HG03159 (cell line): ENCODE data around the gene PTCD1.
"Not testable (repeated sequence)": the region's sequence is repeated elsewhere in the genome, so short reads cannot be mapped to it uniquely, and the experiment has no call there.

Source experiments
- ATAC-seq: cut with Tn5 transposase; IDR thresholded peaks from one replicate; pipeline ENCODE4 v1.9.1; 2021; ENCODE audit warnings: mild to moderate bottlenecking, moderate library complexity; ENCODE audit not compliant: unreplicated experiment

The PTCD1 gene

DNA sequence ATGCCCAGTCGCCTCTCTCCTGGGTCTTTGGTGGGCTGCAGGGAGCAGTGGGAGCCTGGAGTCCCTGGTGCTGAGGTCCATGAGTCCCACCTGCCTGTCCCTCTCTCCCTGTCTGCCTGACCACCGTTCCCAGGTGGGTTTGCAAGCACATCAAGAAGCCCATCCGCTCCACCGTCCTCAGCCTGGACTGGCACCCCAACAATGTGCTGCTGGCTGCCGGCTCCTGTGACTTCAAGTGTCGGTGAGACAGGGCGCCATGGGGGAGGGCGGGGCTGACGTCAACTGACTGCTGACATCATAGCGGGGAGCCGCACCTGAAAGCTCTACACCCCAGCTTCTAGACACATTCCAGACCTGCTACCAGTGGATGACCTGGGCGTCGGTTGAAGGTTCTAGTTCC lies 48.8 kb downstream of the PTCD1 start:
- no peak for ATAC-seq

DNA sequence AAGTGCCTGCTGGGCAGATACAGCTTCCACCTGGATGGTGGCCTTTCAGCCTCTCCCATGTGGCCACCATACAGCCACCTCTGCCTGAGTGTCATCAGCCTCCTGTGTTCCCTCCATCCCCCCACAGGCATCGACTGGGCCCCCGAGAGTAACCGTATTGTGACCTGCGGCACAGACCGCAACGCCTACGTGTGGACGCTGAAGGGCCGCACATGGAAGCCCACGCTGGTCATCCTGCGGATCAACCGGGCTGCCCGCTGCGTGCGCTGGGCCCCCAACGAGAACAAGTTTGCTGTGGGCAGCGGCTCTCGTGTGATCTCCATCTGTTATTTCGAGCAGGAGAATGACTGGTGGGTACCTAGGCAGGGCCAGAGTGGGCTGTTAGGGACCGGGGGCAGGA lies 50.7 kb downstream of the PTCD1 start:
- no peak for ATAC-seq

DNA sequence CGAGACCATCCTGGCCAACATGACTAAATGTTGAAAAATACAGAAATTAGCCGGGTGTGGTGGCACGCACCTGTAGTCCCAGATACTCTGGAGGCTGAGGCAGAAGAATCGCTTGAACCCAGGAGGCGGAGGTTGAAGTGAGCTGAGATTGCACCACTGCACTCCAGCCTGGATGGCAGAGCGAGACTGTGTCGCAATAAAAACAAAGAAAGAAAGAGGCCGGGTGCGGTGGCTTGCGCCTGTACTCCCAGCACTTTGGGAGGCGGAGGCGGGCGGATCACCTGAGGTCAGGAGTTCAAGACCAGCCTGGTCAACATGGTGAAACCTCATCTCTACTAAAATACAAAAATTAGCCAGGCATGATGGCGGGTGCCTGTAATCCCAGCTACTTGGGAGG lies 51.4 kb downstream of the PTCD1 start:
- not testable (repeated sequence) for ATAC-seq

DNA sequence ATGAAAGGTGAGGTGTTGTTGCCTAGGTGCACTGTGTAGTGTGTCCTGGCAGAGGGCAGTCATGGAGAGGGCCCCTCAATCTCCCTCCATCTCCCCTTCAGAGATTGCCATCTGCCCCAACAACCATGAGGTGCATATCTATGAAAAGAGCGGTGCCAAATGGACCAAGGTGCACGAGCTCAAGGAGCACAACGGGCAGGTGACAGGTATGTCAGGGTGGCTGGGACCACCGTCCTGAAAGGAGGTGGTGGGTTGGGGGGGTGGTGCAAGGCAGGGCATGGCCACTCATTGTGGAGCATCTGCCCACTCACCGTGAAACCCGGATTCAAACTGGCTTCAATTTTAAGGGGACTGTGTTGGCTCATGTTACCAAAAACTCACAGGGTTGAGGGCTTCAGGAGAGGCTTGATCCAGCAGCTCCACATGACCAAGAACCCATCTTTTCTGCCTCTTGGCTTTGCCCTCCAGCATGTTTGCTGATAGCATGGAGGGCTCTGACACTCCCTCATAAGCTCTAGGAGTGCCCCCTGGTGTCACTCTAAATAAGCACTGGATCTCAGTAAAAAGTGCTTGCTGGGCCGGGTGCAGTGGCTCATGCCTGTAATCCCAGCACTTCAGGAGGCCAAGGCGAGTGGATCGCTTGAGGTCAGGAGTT lies 51.9 kb downstream of the PTCD1 start:
- ATAC-seq = no peak

DNA sequence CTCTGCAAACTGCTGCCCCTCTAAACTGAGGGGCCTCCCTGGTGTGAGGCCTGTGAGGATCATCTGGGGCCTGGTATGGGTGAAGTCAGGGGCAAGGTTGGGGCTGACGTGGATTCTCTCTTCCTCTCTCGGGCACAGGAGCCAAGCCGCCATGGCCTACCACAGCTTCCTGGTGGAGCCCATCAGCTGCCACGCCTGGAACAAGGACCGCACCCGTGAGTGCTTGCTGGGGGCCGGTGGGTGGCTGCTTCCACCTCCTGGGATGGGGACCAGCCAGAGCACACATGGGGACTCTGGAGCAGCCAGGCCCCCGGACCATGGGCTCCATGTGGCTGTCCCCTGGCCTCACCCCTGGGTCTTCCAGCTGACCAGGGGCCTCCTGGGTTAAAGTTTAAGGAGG lies 53.0 kb downstream of the PTCD1 start:
- no peak for ATAC-seq

DNA sequence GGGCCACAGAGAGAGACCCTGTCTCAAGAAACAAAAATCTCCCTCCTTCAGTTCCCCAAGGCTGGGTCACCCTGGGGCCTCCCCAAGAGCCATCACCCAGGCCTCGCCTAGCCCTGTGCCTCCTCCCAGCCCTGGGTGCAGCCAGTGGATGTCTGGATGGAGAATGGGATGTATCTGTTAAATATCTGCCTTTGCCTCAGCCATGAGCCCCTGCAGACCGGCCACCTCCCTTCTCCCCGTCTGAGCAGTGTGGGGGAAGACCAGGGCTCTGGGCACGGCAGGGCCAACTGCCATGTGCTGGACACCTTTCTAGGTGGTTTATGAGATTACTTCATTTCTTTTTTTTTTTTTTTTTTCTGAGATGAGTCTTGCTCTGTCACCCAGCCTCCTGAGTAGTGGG lies 54.1 kb downstream of the PTCD1 start:
- ATAC-seq = no peak

DNA sequence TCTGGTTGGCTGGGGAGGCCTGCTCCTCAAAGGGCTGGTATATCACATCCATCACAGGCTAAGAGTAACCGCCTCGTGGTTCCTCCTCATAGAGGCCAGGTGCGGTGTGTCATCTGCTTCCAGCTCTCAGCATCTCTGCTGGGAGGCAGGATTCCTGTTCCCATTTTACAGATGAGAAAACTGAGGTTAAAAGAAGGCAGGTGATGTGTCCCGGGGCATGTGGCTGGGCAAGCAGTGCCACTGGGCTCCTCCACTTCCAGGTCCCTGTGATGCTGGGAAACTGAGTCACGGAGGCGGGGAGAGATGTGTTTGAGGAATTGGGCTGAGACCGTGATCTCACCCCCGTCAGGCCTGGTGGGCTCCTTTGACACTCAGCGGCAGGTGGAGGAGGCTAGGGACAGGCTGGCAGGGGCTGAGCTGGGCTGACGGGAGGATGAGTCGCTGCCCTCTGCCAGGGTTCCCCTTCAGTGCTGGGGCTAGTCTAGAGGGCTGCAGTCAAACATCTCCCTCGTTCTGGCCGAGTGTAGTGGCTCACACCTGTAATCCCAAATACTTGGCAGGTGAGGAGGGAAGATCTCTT lies 54.7 kb downstream of the PTCD1 start:
- ATAC-seq = no peak

DNA sequence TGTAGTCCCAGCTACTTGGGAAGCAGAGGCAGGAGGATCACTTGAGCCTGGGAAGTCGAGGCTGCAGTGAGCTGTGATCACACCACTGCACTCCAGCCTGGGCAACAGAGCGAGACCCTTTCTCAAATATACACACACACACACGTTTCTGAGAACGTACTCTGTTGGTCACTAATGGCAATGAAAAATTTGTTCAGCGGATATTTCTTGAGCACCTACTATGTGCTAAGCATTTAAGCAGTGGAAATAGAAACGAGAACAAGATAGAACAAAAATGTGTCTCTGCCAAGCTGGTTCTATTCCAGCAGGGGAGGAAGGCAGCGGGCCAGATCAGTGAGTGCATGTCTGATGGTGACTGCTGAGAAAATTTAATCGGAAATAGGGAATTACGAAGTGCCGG lies 55.4 kb downstream of the PTCD1 start:
- ATAC-seq = no peak

DNA sequence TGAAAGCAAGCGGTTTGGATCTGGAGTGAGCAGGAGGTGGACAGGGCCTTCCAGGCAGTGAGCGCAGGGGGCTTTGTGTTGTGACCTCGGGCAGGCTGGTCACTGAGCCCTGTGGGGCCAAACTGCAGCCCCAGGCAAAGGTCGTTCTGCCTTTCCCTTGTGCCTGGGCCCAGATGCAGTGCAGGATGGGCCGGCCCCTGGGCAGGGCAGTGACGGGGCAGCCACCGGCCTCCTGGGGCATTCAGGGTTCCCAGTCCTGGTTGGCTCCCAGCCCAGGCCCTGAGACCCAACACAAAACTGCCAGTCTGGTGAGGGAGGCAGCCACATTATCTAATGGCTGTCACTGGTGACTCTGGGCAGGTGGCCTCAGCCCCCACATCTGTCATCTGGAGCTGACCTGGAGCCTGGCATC lies 56.9 kb downstream of the PTCD1 start:
- ATAC-seq = no peak

DNA sequence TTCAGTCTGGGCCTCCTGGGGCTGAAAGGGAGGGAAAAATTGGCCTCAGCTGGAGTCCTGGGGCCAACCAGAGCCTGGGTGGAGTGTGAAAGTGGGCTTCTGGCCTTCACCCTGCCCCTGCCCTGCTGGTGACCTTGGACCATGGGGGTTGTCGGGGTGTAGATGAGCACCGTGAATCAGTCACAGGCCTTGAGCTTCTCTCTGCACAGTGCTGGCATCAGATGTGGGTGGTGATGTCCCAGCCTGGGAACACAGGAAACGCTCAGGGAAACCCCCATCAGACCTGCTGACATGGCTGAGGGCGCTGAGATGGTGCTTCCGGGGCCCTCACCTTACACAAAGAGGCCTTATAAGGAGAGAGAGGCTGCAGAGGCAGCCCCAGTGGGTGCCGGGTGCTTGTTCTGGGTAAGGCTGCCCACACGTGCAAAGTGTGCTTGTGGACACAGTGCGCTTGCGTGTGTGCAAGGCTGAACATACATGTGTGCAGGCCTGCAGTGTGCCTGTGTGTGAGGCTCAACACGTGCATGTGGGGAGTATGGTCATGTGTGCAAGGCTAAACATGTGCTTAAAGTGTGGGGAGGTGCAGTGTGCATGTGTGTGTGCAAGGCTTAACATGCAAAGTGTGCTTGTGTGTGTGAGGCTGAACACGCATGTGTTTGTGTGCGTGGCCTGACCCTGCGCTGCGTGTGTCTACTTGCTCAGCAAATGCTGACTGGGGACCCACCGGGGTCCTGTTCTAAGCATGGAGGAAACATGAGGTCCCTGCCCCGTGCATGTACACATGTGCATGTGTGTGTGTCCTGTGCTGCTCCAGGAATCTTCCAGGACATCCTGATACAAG lies 57.6 kb downstream of the PTCD1 start:
- ATAC-seq = peak; percentile 73

DNA sequence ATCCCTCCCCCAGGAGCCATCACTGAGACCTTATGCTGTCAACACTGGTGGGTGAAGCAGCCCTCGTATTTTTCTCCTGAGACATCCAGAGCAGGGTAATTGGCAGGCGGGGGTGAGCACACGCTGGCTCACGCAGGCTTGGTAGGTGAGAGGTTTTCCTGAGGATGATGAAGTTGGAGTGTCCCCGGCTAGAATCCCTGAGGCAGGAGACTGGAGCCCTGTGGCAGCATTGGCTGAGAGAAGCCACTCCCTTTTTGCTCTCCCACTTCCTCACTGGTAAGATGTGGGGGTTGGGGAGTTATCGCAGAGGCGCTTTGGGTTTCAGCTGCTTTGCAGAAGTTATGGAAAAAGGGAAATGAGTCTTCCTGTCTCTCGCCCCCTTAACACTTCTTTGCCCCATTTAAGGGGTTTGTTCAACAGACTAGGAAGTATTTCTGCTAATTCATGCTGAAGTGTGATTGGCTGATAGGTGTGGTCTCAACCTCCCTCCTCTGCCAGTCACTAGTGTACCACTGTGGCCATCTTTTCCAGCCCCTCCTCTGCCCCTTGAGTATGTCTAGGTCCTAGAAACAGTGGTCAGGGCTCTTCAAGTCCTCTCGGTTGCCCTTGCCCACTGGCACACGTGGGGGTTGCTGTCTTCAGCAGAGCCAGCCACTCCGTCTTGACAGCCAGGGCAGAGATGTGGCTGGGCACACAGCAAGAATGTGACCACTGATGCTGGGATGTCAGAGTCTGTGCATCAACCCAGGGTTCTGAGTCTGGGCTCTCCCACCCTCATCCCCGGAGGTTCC lies 58.4 kb downstream of the PTCD1 start:
- peak; percentile 32 for ATAC-seq

DNA sequence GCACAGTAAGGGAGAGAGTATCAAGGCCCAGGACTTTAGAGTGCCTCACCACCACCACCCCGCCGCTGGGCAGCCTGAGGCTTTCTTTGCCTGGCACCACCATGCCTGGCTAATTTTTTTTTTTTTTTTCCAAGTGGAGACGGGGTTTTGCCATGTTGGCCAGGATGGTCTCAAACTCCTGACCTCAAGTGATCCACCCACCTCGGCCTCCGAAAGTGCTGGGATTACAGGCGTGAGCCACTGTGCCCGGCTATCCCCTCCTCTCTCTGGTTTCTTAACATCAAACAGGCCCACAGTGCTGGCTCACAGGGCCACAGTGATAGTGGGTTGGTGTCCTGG lies 58.9 kb downstream of the PTCD1 start:
- not testable (repeated sequence) for ATAC-seq

DNA sequence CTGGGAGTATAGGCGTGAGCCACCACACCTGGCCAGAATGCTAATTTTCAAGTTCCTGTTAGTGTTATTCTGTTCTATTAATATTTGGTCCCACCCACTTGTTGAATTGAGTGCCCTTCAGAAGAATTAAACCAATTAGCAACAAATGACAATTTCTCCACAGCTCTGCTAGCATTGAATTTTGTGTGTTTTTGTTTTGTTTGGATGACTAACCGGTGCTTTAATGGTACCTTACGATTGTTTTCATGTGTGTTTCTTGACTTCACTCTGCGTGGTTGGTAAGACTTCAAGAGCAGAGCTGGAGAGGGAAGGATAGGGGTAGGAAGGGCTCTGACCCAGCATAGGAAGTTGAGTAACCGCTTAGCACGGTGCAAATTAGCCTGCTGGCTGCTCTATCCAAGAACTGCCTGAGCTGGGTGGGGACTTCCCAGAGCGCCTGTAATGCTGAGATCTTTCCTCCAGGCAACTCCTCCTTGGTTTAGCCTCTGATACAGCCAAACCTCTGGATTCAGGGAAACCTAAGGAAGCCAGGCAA lies 59.5 kb downstream of the PTCD1 start:
- ATAC-seq = no peak

DNA sequence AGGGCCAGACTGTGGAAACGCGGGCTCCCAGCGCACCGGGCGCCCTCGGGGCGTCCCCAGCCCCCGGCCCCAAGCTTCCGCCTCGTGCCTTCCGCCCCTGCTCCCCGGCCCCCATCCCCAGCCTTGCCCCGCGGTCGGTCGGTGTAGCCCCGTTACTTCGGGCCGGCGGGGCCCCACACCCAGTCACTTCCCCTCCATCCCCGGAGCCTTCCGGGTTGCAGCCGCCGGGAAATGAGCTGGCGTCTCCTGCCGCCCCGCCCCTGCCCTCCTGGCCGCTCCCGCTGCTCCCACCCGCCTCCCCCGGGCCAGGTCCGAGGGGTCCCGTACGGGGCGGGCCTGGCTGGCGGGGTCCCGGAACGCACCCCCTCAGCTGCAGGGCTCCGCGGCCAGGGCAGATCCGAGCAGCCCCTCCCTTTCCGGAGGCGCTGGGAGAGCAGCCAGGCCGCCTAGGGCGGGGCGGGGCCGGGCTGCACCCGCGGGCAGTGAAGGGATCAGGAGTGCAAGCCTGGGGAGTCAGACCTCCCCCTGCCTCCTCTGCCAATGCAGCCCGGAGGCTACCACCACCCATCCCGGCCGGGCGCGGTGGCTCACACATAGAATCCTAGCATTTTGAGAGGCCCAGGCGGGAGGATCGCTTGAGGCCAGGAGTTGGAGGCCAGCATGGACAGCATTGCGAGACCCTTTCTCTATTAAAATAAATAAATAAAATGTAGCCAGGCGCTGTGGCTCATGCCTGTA lies 63.4 kb downstream of the PTCD1 start:
- peak; percentile 44 for ATAC-seq

DNA sequence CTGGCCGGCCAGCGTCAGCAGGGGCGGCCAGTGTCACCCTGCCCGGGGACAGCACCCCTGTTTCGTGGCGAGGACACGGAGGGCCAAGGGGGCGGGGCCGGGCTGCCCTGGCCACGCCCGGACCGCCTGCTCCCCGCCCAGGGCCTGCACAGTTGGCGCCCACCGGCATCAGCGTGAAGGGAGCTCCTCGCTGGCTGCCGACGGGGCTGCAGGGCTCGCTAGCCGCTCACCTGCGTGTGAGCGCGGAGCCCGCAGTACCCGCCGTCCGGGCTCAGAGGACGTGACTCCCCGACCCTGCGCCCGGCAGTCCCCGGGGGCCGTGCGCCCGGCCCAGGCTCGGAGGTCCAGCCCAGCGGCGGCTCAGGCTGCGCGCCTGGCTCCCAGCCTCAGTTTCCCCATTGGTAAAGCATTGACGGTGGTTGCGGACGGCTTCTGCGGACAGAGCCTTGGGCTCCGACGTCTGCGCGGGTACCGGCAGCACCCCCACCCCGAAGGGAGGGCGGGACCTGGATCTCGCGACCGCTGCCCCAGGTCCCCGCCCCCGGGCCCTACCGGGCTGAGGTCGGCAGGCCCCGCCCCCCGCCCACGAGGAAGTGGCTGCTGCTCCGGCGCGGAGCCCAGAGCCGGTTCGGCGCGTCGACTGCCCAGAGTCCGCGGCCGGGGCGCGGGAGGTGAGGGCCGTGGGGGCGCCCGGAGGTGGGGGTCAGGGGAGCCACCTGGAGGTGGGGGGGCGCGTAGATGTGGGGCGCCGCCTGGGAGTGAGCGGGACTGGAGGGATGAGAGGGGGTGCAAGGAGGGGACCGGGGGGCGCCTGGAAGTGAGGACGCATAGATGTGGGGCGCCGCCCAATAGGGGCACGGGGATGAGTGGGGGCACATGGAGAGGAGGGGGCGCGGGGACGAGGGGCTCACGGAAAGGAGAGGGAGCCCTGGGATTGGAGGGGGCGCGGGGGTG lies 64.2 kb downstream of the PTCD1 start, which contains the start of gene ARPC1B:
ARPC1B (plus strand) TSS at position 620 of the 954 bp plus-strand sequence. CDS start 10,985 bp downstream, outside the sequence.
- peak; percentile 55 for ATAC-seq

DNA sequence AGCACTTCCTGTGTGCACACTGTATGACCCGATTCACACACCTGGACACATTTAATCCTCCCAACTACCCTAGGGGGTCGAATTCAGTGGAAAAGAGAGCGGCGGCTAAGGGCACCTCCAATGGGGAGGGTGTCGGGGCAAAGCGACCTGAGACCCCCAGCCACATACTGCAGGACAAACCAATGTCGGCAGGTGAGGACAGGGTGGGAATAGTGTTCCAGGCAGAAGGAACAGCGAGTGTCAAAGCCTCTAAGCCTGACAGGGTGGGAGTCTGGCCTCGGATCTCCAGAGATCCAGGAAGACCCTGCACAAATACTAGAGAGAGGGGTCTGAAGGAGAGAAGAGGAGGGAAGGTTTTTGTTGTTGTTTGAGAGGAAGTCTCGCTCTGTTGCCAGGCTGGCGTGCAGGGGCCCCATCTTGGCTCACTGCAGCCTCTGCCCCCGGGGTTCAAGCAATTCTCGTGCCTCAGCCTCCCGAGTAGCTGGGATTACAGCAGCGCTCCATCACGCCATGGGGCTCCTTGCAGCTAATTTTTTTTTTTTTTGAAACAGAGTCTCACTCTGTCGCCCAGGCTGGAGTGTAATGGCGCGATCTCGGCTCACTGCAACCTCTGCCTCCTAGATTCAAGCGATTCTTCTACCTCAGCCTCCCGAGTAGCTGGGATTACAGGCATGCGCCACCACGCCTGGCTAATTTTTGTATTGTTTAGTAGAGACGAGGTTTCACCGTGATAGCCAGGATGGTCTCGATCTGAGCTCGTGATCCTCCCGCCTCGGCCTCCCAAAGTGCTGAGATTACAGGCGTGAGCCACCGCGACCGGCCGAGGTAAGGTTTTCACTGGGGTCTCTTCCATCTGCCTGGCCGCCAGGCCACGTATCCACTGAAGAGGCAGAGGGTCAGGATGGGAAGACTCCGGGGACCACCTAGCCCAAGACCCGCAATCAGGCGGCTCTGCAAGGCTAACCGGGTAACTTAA lies 65.2 kb downstream of the PTCD1 start:
- ATAC-seq = no peak

DNA sequence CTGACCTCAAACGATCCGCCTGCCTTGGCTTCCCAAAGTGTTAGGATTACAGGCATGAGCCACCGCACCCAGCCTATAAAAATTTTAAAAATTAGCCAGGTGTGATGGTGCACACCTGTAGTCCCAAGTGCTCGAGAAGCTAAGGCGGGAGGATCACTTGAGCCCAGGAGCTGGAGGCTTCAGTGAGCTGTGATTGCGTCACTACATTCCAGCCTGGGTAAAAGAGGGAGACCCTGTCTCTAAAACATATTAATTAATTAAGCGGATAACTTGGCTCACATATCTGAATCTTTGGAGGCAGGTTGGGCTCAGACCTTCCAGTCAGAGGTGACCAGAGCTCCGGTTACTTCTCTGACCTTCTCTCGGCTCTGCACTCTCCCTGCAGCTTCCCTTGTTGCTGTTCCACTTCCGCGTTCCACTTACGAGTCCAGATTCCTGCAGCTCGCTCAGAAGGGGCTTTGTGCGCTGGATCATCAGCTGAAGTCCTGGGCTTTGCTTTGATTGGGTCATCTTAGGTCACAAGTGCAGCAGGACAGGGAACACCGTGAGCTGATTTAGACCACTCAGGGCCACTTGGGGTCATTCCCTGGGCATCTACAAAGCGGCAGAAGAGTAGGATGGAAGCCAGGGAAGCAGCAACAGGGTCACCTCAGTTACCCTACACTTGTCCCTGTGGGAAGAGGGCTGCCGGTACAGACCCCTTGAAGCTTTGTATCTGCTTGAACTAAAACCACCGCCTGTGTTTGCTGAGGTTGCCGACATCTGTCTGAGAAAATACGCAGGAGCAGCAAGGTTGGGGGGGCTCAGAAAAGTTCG lies 66.1 kb downstream of the PTCD1 start:
- ATAC-seq = no peak
